Stimulated activated CD4-positive, alpha-beta T cell treated with anti-CD3 and anti-CD28 coated beads, Interleukin-15, amount 100 ng/mL, for 48 hours (primary cell): ENCODE measurements around the gene PASK.

Source experiments
- DNase-seq, 2 donors: peaks; one replicate each; pipeline ENCODE4 v3.0.0-alpha.2; 2020; ENCODE audit warnings: low read depth in 2 of 2

Gene PASK

DNA sequence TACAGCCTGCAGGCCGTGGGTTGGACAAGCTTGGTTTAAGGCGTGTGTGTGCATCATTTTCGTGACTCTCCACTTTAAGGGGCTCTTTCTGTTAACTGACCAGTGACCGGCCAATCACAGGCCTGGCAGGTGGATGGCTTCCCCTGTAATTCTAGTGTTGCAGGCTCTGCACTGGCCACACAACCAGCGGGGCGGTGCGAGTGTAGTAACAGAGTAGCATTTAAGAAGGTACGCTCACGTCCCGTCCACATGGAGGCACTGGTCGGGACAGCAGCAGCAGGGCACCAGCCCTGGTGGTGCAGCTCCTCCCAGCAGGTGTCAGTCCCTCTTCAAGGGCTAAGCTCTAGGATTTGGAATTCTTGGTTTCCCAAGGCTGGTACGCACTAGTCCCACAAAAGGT, 31.2 kb upstream of the PASK start:
- DNase-seq: no peak

- peak; percentile 24 to 27 for DNase-seq
Observed at GRCh38 chr2:241179899-241180298, 30.6 kb upstream of the PASK start.

GRCh38 chr2:241178961-241179360, 29.7 kb upstream of the PASK start:
- no peak for DNase-seq

DNA sequence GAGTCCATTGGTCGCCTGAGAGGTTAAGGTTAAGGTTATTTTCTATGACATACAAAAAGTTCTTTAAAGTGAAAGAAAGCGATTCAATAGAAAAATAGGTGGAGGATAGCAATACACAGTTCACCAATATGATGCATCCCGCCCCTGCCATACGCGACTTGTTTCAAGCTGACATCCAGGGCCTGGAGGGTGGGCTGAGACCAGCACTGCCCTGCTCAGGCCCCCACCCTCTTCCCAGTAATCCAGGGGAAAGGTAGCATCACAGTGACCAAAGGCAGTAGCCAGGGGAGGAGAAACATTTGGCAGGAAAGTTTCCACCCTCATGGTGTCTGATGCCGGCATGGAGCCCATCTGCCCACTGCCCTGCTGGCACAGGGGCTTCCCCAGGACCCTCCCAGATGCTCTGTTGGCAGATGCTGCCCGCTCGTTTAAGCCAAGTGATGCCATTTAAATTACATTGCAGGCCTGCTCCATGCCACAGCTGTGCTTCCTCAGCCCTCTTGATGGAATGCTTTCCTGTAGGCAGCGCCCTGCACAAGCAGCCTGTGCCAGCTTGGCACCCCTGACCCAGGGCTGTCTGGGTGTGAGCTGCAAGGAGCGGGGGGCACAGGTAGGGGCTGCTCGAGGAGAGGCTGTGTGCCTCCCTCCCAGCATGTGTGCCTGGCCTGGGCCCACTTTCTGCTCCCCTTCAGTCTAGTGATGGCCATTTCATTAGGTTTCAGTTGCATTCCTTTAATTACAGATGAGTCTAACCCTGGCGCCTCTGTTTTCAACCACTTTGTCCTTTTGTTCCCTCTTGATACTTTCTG, 28.5 kb upstream of the PASK start:
- DNase-seq: no peak

- DNase-seq: no peak
Observed at GRCh38 chr2:241173557-241173956, 24.3 kb upstream of the PASK start.

- no peak for DNase-seq
Observed at GRCh38 chr2:241168366-241168765, 19.1 kb upstream of the PASK start.

DNA sequence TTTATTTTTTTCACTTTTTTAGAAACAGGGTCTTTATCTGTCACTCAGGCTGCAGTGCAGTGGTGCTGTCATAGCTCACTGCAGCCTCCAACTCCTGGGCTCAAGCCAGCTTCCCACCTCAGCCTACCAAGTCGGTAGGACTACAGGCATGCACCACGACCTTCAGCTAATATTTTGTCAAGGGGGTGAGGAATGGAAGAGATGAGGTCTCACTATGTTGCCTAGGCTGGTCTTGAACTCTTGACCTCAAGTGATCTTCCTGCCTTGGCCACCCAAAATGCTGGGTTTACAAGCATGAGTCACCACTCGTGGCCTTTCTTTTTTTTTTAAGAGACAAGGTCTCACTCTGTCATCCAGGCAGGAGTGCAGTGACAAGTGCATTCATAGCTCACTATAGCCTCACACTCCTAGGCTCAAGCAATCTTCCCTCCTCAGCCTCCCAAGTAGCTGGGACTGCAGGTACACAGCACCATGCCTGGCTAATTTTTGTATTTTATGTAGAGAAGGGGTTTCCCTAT, 14.4 kb upstream of the PASK start:
- no peak for DNase-seq

- DNase-seq: no peak
Observed at GRCh38 chr2:241161646-241162281, 12.5 kb upstream of the PASK start.

DNA sequence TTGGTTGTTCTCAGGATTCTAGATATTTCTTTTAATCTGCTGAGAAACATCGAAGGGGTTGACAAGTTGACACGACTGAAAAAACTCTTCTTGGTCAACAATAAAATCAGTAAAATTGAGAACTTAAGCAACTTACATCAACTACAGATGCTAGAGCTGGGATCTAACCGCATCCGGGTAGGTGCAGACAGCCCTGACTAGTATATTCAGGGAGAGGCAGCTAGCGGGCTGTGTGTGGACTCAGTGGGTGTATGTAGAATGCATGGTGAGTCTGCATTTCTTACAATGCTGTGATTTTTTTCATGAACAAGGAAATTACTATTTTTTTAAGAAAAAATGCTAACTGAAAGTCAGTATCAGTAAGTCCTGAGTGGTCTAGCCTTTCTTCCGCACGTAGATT, 11.0 kb upstream of the PASK start:
- no peak for DNase-seq

GRCh38 chr2:241159116-241159515, 9.8 kb upstream of the PASK start:
- DNase-seq: no peak

GRCh38 chr2:241158546-241158900, 9.3 kb upstream of the PASK start:
- DNase-seq: no peak

DNA sequence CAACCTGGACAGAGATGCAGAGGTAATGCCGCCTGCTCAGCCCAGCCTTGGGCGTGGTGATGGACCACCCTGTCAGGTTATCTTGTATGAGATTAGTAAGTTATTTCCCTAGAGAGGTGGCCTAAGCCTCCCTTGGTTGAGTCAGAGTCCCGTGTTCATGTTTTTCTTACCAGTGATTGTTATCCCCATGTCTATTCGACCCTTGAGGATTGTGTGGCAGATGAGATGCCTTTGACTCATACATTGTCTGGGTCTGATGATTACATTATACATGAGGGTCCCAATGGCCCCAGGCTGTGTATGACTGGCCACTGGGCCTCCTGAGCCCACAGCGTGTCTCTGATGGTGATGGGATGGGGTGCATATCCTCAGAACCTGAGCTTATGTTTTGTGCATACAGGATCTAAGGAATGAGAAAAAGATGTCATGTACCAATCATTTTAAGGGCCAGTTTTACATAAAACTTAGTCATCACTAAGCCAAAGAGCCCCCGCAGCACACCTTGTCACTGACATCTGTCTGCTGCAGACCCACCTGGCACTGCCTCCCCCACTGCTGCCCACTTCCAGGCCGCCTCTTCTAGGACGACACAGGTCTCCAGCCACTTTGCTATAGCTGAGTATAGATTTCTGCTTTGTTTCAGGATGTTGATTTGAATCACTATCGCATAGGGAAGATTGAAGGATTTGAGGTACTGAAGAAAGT, 8.7 kb upstream of the PASK start:
- DNase-seq: no peak

DNA sequence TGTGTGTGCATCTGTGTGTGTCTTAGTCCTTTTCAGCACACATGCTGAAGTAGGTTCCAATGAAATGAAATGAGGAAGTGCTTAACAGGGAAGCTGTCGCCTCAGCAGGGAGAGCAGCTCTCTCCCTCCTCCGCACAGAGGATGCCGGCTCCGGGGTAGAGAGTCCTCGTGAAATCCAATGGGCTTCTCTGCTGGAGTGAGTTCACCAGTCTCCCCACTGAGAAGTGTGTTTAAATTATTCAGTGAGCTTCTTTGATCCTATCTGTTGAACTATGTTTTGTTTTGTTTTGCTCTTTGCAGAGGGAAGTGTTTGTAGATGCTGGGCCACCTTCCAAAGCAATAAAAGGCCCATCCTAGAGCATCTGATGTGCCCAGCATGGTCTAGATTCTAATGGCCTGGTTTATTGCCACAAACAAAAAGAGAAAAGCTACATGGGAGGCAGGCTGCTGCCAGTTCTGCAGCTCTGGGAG, 7.7 kb upstream of the PASK start:
- no peak for DNase-seq

DNA sequence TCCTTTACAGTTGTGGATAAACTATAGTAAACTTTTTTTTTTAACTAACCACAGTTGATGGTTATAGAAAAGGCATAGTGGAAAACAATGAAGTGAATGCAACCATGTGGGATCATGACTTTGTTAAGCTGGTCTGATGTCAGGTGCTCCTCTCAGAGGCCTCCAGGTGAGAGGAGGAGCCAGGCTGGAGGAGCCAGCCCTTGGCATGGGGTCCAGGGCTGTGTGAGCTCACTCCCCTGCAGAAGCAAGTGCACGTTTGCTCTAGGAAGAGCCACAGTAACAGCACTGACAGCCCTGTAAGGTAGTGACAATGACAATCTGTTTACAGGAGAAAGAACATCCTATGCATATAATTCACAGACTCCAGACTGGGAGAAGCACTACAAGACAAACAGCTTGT, 6.7 kb upstream of the PASK start:
- no peak for DNase-seq

- DNase-seq: peak; percentile 18 to 21
Observed at GRCh38 chr2:241154915-241155314, 5.6 kb upstream of the PASK start.

DNA sequence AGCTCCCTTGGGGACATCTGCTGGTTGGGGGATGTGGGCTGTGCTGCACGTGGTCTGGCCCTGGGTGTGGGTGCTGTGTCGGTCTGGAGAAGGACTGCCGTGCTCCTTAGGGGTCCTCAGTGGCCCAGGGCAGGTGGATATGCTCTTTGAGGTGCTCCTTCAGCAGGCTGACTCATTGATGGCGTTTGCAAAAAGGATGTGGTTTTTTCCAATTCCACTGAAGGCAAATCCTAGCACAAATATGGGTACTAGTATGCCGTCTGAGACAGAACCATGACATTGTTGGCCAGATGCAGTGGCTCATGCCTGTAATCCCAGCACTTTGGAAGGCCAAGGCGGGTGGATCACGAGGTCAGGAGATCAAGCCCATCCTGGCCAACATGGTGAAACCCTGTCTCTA, 4.3 kb upstream of the PASK start:
- DNase-seq: no peak

- no peak for DNase-seq
Observed at GRCh38 chr2:241151934-241152660, 2.8 kb upstream of the PASK start.

DNA sequence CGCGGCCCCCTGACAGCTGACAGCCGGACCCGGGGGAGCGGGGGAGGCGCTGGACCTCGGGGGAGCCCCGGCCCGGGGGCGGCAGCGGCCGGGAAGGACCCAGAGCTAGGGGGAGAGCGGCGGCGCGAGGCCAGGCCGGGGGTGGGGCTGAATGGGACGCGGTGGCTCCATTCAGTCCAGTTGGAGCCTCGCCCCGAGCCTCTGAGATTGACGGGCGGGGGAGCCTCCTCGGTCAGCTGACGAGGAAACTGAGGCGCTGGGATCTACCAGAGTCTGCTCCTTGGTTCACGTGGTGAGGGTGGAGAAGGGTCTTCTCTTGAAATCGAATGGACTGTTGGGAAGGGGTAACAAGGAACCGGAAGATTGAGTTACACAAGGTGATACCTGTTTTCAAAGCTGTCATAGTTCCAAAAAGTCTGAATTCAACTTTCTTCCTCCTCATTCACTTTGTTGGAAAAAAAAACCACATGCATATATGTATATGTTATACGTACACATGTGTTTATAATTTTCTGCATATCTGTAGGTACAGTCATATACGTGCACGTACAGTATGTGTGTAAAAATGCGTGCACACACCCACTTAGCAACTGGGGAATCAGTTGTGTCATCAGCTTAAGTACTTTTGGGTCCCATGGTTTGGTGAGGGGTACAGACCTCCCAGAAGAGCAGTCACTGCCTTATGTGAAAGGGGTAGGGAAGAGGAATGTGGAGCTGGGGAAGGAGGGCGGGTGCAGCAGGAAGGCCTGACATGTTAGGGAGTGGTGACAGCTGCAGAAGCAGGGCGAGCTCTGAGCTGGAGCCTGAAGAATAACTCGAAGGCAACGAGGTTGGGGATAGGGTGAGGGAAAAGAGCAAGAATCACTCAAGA, 1.6 kb upstream of the PASK start:
- DNase-seq: no peak

GRCh38 chr2:241149925-241150659, 820 bp upstream of the PASK start, which contains the start of gene PPP1R7:
Gene PPP1R7, plus strand, starts transcription at chr2:241150467. Its CDS starts 29 bp downstream, at chr2:241150496.
- DNase-seq: peak; percentile 91 to 94

DNA sequence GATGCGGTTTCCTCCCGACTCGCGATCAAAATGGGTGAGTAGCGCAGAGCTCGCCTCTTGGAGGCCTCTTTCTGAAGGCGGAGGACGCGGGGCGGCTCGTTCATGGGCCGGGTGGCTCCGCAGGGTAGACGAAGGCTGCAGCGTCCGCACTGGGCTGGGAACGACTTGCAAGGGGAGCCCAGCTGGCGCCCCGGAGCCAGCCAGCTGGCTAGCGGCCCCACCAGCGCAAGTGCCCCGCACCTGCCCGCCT, 328 bp upstream of the PASK start:
- no peak for DNase-seq
